Spinal cord (tissue), 10 donors: ENCODE data around the gene UBXN7. TPM values are rescaled to one million over a fixed set of nuclear protein-coding genes. Genes with fewer than 3 reads are reported as not detected.
"Not testable (repeated sequence)": the region's sequence is repeated elsewhere in the genome, so short reads cannot be mapped to it uniquely, and the experiment has no call there.

Experiments
- DNase-seq, 6 donors: peaks; one replicate each; pipeline versions ENCODE4 v3.0.0 to v3.0.0-alpha.2; 2013 to 2015; ENCODE audit warnings: low spot score in 6 of 6, low read depth in 4 of 6
- H3K27ac ChIP-seq: one replicate; pipeline ENCODE4 v1.5.1; 2013; ENCODE audit warnings: low read depth, low read length, control low read depth
- H3K27me3 ChIP-seq: one replicate; pipeline ENCODE4 v1.6.1; 2013; ENCODE audit warnings: low read length; ENCODE audit not compliant: control insufficient read depth, insufficient read depth
- H3K36me3 ChIP-seq: one replicate; pipeline ENCODE4 v1.6.1; 2013; ENCODE audit warnings: low read length; ENCODE audit not compliant: control insufficient read depth, insufficient read depth
- H3K4me1 ChIP-seq: one replicate; pipeline ENCODE4 v1.6.1; 2013; ENCODE audit warnings: low read length; ENCODE audit not compliant: control insufficient read depth, insufficient read depth
- H3K4me3 ChIP-seq: one replicate; pipeline ENCODE4 v1.5.1; 2013; ENCODE audit warnings: low read depth, low read length, control low read depth
- H3K9me3 ChIP-seq: one replicate; pipeline ENCODE4 v1.6.1; 2013; ENCODE audit warnings: low read length; ENCODE audit not compliant: control insufficient read depth, insufficient read depth
- WGBS: methylation state at CpG from one replicate; pipeline ENCODE4 v1.1.5; 2013; ENCODE audit warnings: missing lambda C conversion rate; ENCODE audit not compliant: insufficient coverage; 5-methylcytosine and 5-hydroxymethylcytosine counted together
- polyA plus RNA-seq, 2 donors: library from polyadenylated mRNA; unstranded; fragments of 120-200 nt; gene quantifications; one replicate each; pipeline ENCODE4 v1.2.1, GENCODE V29; 2013; ENCODE audit not compliant: insufficient read length in 2 of 2
- total RNA-seq, 2 donors: library from RNA; depleted of rRNA in 1 of 2; stranded (reverse); fragments of 120-200 nt in 1 of 2; fragments of >200 nt in 1 of 2; gene quantifications; one replicate each; pipeline versions ENCODE4 v1.2.3 to v1.2.4, GENCODE V29; 2013 to 2014
- donor health status: healthy.

The UBXN7 gene
- total and polyA plus RNA-seq, 4 donors = 21.8 to 43.4 (median 26.6) TPM

DNA sequence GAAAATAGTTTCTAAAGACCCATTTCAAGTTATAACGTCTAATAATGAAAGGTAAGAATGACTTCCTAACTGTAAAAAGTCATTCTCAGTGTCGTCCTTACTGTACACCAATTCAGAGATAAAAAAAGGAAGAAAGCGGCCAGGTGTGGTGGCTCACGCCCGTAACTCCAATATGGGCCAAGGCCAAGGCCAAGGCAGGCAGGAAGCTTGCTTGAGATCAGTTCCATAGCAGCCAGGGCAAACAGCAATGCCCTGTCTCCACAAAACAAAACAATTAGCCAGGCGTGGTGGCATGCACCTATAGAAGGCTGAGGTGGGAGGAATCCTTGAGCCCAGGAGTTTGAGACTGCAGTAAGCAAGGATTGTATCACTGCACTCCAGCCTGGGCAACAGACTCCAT is 31.9 kb downstream of the UBXN7 start:
- Histone ChIP-seq H3K27ac (no peak overlapping the region), H3K4me1 (no peaks in the 10 kb centered on the region), H3K4me3 (no peak overlapping the region), H3K9me3 (no peaks in the 10 kb centered on the region), H3K27me3 (no peaks in the 10 kb centered on the region), H3K36me3 (peaks cover 34% of the 10 kb centered on the region)
- WGBS = 100% methylated on average over 1 of the region's 6 CpGs
- DNase-seq = no peak

DNA sequence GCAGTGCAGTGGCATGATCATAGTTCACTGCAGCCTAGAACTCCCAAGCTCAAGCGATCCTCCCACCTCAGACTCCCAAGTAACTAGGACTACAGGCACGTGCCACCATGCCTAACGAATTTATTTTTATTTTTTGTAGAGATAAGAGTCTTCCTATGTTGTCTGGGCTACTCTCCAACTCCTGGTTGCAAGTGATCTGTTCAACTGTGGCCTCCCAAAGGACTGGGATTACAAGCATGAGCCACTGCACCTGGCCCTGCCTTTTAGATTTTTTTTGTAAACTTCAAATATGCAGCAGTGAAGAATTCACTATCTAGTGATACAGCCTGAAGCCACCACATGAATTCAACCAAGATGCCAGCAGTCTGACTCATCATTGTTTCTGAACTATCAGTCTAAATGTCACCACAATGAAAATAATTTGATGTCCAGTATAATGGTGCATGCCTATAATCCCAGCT is 32.7 kb downstream of the UBXN7 start:
- no peaks in the 10 kb centered on the region for H3K9me3 ChIP-seq
- no peak overlapping the region for H3K4me3 ChIP-seq
- H3K27me3 ChIP-seq = no peaks in the 10 kb centered on the region
- H3K36me3 ChIP-seq = peaks cover 29% of the 10 kb centered on the region
- H3K4me1 ChIP-seq = no peaks in the 10 kb centered on the region
- H3K27ac ChIP-seq = no peak overlapping the region
- DNase-seq = no peak
- WGBS = no CpG with 5 or more reads among the region's 3 CpGs

DNA sequence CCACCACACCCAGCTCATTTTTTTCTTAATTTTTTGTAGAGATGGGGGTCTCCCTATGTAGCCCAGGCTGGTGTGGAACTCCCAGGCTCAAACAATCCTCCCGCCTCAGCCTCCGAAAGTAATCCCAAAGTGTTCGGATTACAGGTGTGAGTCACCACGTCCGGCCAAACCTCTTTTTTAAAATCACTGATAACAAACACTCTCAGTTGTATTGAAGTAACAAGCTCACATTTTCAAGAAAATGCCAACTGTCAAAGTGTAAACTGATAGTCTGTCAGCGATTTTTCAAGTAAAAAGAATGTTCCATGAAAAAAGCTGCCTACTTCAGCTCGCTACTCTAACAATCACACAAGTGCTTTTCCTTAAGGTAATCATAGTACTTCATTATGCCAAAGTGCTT is 33.4 kb downstream of the UBXN7 start:
- no peak for DNase-seq
- H3K9me3 ChIP-seq = no peaks in the 10 kb centered on the region
- no peak overlapping the region for H3K27ac ChIP-seq
- H3K27me3 ChIP-seq = no peaks in the 10 kb centered on the region
- WGBS = 100% methylated on average over 1 of the region's 7 CpGs
- no peaks in the 10 kb centered on the region for H3K4me1 ChIP-seq
- H3K36me3 ChIP-seq = peaks cover 32% of the 10 kb centered on the region
- H3K4me3 ChIP-seq = no peak overlapping the region

DNA sequence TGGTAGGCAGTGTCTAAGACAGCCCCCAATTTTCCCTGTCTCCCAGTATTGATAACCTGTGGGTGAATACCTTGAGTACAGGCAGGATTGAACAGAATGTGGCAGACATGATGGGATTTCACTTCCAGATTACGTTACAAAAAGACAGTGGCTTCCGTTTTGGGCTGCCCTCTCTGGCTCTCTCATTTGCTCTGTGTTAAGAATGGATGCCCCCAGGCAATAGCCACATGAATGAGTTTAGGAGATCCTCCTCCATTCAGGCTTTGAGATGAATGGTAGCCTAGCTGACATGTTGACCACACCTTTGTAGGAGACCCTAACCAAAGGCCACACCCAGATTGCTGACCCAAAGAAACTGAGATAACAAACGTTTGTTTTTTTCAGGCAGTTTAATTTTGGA is 34.3 kb downstream of the UBXN7 start:
- H3K9me3 ChIP-seq = no peaks in the 10 kb centered on the region
- H3K27me3 ChIP-seq = no peaks in the 10 kb centered on the region
- no peaks in the 10 kb centered on the region for H3K4me1 ChIP-seq
- WGBS = 73% methylated on average over 2 of the region's 3 CpGs
- H3K27ac ChIP-seq = no peak overlapping the region
- DNase-seq = no peak
- H3K36me3 ChIP-seq = peaks cover 29% of the 10 kb centered on the region
- no peak overlapping the region for H3K4me3 ChIP-seq

DNA sequence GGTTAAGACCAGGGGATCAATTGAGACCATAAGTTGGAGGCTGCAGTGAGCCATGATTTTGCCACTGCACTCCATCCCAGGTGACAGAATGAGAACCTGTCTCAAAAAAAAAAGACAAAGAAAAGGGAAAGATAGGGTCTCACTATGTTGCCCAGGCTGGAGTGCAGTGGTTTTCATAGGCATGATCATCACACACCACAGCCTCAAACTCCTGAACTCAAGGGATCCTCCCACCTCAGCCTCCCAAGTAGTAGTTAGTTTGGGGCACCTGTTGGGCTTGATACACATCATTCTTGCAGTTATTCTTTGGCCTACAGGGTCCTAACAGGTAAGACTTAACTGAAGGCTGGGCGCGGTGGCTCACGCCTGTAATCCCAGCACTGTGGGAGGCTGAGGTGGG is 42.1 kb downstream of the UBXN7 start:
- Histone ChIP-seq H3K27me3 (no peaks in the 10 kb centered on the region), H3K4me3 (no peak overlapping the region), H3K4me1 (no peaks in the 10 kb centered on the region), H3K27ac (no peak overlapping the region), H3K36me3 (peaks cover 30% of the 10 kb centered on the region), H3K9me3 (no peaks in the 10 kb centered on the region)
- no CpG with 5 or more reads among the region's 3 CpGs for WGBS
- no peak for DNase-seq

DNA sequence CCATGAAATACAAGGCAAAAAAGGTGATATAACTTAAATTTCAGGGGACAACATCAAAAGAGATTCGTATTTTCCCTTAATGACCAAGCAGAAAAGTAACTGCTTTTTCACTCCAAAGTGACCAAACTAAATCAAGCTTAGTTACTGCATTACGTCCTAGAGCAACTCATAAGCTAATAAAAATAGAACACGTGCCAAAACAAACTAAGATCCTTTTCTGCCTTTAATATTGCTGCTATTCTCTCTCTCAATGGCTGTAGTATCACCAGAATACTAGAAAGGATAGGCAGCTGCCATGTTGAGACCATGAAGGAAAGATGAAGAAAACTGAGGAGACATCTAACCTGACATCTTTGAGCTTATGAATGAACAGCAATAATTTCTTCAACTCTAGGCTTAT is 43.3 kb downstream of the UBXN7 start:
- no peak for DNase-seq
- peaks cover 28% of the 10 kb centered on the region for H3K36me3 ChIP-seq
- H3K9me3 ChIP-seq = no peaks in the 10 kb centered on the region
- WGBS = 82% methylated on average over 2 of the region's 3 CpGs
- H3K4me3 ChIP-seq = no peak overlapping the region
- H3K4me1 ChIP-seq = no peaks in the 10 kb centered on the region
- no peaks in the 10 kb centered on the region for H3K27me3 ChIP-seq
- H3K27ac ChIP-seq = no peak overlapping the region

DNA sequence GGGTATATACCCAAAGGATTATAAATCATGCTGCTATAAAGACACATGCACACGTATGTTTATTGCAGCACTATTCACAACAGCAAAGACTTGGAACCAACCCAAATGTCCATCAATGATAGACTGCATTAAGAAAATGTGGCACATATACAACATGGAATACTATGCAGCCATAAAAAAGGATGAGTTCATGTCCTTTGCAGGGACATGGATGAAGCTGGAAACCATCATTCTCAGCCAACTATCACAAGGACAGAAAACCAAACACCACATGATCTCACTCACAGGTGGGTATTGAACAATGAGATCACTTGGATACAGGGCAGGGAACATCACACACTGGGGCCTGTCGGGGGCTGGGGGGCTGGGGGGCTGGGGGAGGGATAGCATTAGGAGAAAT is 44.3 kb downstream of the UBXN7 start:
- WGBS = no CpG with 5 or more reads among the region's 2 CpGs
- DNase-seq = not testable (repeated sequence)

DNA sequence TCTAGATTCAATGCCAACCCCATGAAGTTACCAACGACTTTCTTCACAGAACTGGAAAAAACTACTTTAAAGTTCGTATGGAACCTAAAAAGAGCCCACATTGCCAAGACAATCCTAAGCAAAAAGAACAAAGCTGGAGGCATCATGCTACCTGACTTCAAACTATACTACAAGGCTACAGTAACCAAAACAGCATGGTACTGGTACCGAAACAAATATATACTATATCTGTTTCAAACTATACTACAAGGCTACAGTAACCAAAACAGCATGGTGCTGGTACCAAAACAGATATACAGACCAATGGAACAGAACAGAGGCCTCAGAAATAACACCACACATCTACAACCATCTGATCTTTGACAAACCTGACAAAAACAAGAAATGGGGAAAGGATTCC is 45.4 kb downstream of the UBXN7 start:
- not testable (repeated sequence) for H3K4me1 ChIP-seq, H3K4me3 ChIP-seq, H3K9me3 ChIP-seq, H3K27ac ChIP-seq, DNase-seq, H3K27me3 ChIP-seq
- H3K36me3 ChIP-seq = peaks cover 22% of the 10 kb centered on the region
- WGBS = 100% methylated on average over 1 of the region's 3 CpGs

More for the DNA sequence above, 44.3 kb downstream of the UBXN7 start:
- not testable (repeated sequence) for H3K4me3 ChIP-seq, H3K9me3 ChIP-seq, H3K27ac ChIP-seq, H3K4me1 ChIP-seq, H3K27me3 ChIP-seq
- H3K36me3 ChIP-seq = peaks cover 28% of the 10 kb centered on the region

DNA sequence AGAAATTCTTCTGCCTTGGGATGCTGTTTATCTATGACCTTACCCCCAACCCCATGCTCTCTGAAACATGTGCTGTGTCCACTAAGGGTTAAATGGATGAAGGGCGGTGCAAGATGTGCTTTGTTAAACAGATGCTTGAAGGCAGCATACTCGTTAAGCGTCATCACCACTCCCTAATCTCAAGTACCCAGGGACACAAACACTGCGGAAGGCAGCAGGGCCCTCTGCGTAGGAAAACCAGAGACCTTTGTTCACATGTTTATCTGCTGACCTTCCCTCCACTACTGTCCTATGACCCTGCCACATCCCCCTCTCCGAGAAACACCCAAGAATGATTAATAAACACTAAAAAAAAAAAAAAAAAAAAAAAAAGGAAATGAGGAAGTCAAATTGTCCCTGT is 46.2 kb downstream of the UBXN7 start:
- peaks cover 19% of the 10 kb centered on the region for H3K36me3 ChIP-seq
- not testable (repeated sequence) for H3K9me3 ChIP-seq, H3K27me3 ChIP-seq, DNase-seq, H3K27ac ChIP-seq, H3K4me1 ChIP-seq, H3K4me3 ChIP-seq
- WGBS = 82% methylated on average over 2 of the region's 6 CpGs

DNA sequence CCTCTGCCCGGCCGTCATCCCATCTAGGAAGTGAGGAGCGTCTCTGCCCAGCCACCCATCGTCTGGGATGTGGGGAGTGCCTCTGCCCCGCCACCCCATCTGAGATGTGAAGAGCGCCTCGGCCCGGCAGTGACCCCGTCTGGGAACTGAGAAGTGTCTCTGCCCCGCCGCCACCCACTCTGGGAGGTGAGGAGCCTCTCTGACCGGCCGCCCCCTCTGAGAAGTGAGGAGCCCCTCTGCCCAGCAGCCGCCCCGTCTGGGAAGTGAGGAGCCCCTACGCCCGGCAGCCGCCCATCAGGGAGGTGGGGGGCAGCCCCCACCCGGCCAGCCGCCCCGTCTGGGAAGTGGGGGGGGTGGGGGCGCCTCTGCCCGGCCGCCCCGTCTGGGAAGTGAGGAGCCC is 46.8 kb downstream of the UBXN7 start:
- H3K27me3 ChIP-seq, DNase-seq, H3K4me3 ChIP-seq, H3K4me1 ChIP-seq, H3K9me3 ChIP-seq, H3K27ac ChIP-seq: not testable (repeated sequence)
- H3K36me3 ChIP-seq = peaks cover 24% of the 10 kb centered on the region
- WGBS = 98% methylated on average over 11 of the region's 25 CpGs
